Endothelial cell of umbilical vein (primary cell): ENCODE measurements around the gene KCNG2. TPM values are rescaled to one million over a fixed set of nuclear protein-coding genes. Genes with fewer than 3 reads are reported as not detected.

Source experiments
- BruUV-seq: library from RNA; stranded (reverse); fragments of 400-500 nt; replicated peaks from 2 replicates; lab custom pipeline; 2021; lab: Mats Ljungman, UMichigan
- CTCF ChIA-PET: fragments of 300-600, 350-600 bp; sonication (Branson Sonifier 250); formaldehyde crosslinking; loops from one replicate; lab custom pipeline; 2021; ENCODE audit warnings: antibody characterized with exemption, inconsistent platforms; lab: Charles Lee
- POLR2A ChIA-PET: fragments of 300-600, 350-600 bp; sonication (Branson Sonifier 250); formaldehyde crosslinking; loops from one replicate; lab custom pipeline; 2021; ENCODE audit warnings: antibody characterized with exemption, inconsistent platforms; lab: Charles Lee
- DNase-seq: peaks from one replicate; pipeline ENCODE4 v3.0.0-alpha.2; 2011; ENCODE audit warnings: low read depth, low spot score
- FAIRE-seq: peaks from 2 replicates; lab custom pipeline; 2011; peaks lifted over from hg19 to GRCh38; lab: Jason Lieb, UNC
- H2AFZ ChIP-seq: 2 replicates; pipeline ENCODE4 v1.6.0; 2012; ENCODE audit warnings: low read depth, low read length, control low read depth, inconsistent platforms
- H3K27ac ChIP-seq: 2 replicates; pipeline ENCODE4 v1.5.1; 2011; ENCODE audit warnings: low read depth, mild to moderate bottlenecking, control low read depth, low read length, moderate library complexity; ENCODE audit not compliant: insufficient read depth
- H3K27me3 ChIP-seq, 2 experiments: 2 replicates each; pipeline versions ENCODE4 v1.6.0 to v1.6.1; 2011; ENCODE audit warnings: low read length in 2 of 2, mixed read lengths in 1 of 2; ENCODE audit not compliant: control insufficient read depth in 2 of 2, insufficient read depth in 2 of 2
- H3K36me3 ChIP-seq, 2 experiments: 2 replicates in 1 of 2; 3 replicates in 1 of 2; pipeline ENCODE4 v1.5.1; 2011; ENCODE audit warnings: low read length in 2 of 2, mild to moderate bottlenecking in 1 of 2, moderate library complexity in 1 of 2; ENCODE audit not compliant: control insufficient read depth in 2 of 2, insufficient read depth in 2 of 2; ENCODE audit errors: extremely low read depth in 1 of 2
- H3K4me1 ChIP-seq: 3 replicates; pipeline ENCODE4 v1.5.1; 2011; ENCODE audit warnings: mild to moderate bottlenecking, low read length; ENCODE audit not compliant: control insufficient read depth, insufficient read depth; ENCODE audit errors: extremely low read depth
- H3K4me2 ChIP-seq: 2 replicates; pipeline ENCODE4 v1.6.1; 2011; ENCODE audit warnings: low read length, control low read depth, mixed read lengths; ENCODE audit not compliant: insufficient read depth
- H3K4me3 ChIP-seq, 3 experiments: fragments of 200-600 bp in 1 of 3; sonication (generic), shearing (Covaris generic) in 1 of 3; replicated peaks in 1 of 3; 2 replicates each; pipeline ENCODE4 v1.5.1; 2011 to 2016; ENCODE audit warnings: control low read depth in 3 of 3, low read length in 3 of 3, mild to moderate bottlenecking in 2 of 3, inconsistent platforms in 1 of 3, low read depth in 1 of 3, moderate library complexity in 1 of 3; ENCODE audit not compliant: insufficient read depth in 1 of 3
- H3K79me2 ChIP-seq: 2 replicates; pipeline ENCODE4 v1.6.0; 2012; ENCODE audit warnings: low read length, inconsistent platforms; ENCODE audit not compliant: control insufficient read depth, insufficient read depth
- H3K9ac ChIP-seq: replicated peaks from 2 replicates; pipeline ENCODE3; 2011; ENCODE audit warnings: low read length, control low read depth; ENCODE audit not compliant: insufficient read depth; ENCODE audit errors: extremely low read depth
- H3K9me1 ChIP-seq: replicated peaks from 3 replicates; pipeline ENCODE4 v1.6.0; 2011; ENCODE audit warnings: mild to moderate bottlenecking, low read length; ENCODE audit not compliant: control insufficient read depth, insufficient read depth; ENCODE audit errors: extremely low read depth
- H3K9me3 ChIP-seq: replicated peaks from 2 replicates; pipeline ENCODE4 v1.5.1; 2012; ENCODE audit warnings: low read length, inconsistent platforms; ENCODE audit not compliant: control insufficient read depth, insufficient read depth
- H4K20me1 ChIP-seq: replicated peaks from 2 replicates; pipeline ENCODE3; 2011; ENCODE audit warnings: mild to moderate bottlenecking, low read length; ENCODE audit not compliant: control insufficient read depth, insufficient read depth; ENCODE audit errors: extremely low read depth
- EZH2 ChIP-seq: IDR thresholded peaks from 2 replicates; pipeline ENCODE4 v1.6.1; 2012; ENCODE audit warnings: borderline replicate concordance, low read depth, mild to moderate bottlenecking, moderate library complexity, low read length, inconsistent platforms; ENCODE audit not compliant: severe bottlenecking
- FOS ChIP-seq: IDR thresholded peaks from 2 replicates; pipeline ENCODE4 v1.6.1; 2011; ENCODE audit warnings: mild to moderate bottlenecking, low read length, moderate library complexity, borderline replicate concordance; ENCODE audit not compliant: insufficient read depth
- GATA2 ChIP-seq: IDR thresholded peaks from 2 replicates; pipeline ENCODE4 v1.7.0; 2011; ENCODE audit warnings: low read depth, mild to moderate bottlenecking, moderate library complexity, mixed read lengths, low read length; ENCODE audit not compliant: insufficient read length, insufficient read depth
- JUN ChIP-seq: IDR thresholded peaks from 2 replicates; pipeline ENCODE4 v1.6.1; 2011; ENCODE audit warnings: borderline replicate concordance, low read depth; ENCODE audit not compliant: insufficient read length, insufficient read depth
- MYC ChIP-seq: IDR thresholded peaks from one replicate; pipeline ENCODE4 v1.6.1; 2011; ENCODE audit warnings: mild to moderate bottlenecking, low read depth, low read length
- POLR2A ChIP-seq: IDR thresholded peaks from 2 replicates; pipeline ENCODE4 v1.6.1; 2012; ENCODE audit warnings: low read depth, mild to moderate bottlenecking, control low read depth, low read length
- POLR2AphosphoS5 ChIP-seq: IDR thresholded peaks from 2 replicates; pipeline ENCODE4 v1.6.1; 2012; ENCODE audit warnings: low read depth, mild to moderate bottlenecking, control low read depth, low read length, moderate library complexity; ENCODE audit not compliant: insufficient read depth
- dilution Hi-C: fragments of 300-500 bp; cut with MboI; formaldehyde crosslinking; loops from one replicate; pipeline ENCODE4 v1.15.0; 2019; ENCODE audit warnings: low sequenced_read_pairs; ENCODE audit not compliant: extremely low pct_ligation_motif_present
- intact Hi-C: fragments of 100-400 bp; cut with micrococcal nuclease; formaldehyde crosslinking; loops from one replicate; pipeline ENCODE4 v1.10.0; 2022
- polyA plus RNA-seq, 4 experiments: library from polyadenylated mRNA; depleted of rRNA in 3 of 4; stranded (reverse) in 3 of 4; unstranded in 1 of 4; fragments of >200 nt; gene quantifications; 2 replicates each; pipeline versions ENCODE4 v1.2.1 to v1.2.3, GENCODE V29; 2011 to 2012; ENCODE audit warnings: missing spikeins in 1 of 4
- total RNA-seq: library from RNA; stranded (reverse); gene quantifications from 2 replicates; pipeline ENCODE4 v1.2.3, GENCODE V29; 2021
- TF ChIP-seq, protein P1 (sequence below): IDR thresholded peaks from 2 replicates; pipeline ENCODE4 v1.6.1; 2011; ENCODE audit not compliant: insufficient read depth, insufficient read length
- TF ChIP-seq, protein P2 (sequence below), 2 donors: IDR thresholded peaks; 1 replicate in 1 of 2; 2 replicates in 1 of 2; pipeline ENCODE4 v1.5.1; 2011; ENCODE audit warnings: low read length in 2 of 2, mild to moderate bottlenecking in 2 of 2, moderate library complexity in 2 of 2, control low read depth in 1 of 2, inconsistent platforms in 1 of 2, low read depth in 1 of 2; ENCODE audit not compliant: insufficient read depth in 1 of 2; ENCODE audit errors: extremely low read depth in 1 of 2

The KCNG2 gene
- total and polyA plus RNA-seq, 2 donors (not counting 3 experiments of a cell fraction or from before 2014, with no cell fraction given) = not detected

DNA sequence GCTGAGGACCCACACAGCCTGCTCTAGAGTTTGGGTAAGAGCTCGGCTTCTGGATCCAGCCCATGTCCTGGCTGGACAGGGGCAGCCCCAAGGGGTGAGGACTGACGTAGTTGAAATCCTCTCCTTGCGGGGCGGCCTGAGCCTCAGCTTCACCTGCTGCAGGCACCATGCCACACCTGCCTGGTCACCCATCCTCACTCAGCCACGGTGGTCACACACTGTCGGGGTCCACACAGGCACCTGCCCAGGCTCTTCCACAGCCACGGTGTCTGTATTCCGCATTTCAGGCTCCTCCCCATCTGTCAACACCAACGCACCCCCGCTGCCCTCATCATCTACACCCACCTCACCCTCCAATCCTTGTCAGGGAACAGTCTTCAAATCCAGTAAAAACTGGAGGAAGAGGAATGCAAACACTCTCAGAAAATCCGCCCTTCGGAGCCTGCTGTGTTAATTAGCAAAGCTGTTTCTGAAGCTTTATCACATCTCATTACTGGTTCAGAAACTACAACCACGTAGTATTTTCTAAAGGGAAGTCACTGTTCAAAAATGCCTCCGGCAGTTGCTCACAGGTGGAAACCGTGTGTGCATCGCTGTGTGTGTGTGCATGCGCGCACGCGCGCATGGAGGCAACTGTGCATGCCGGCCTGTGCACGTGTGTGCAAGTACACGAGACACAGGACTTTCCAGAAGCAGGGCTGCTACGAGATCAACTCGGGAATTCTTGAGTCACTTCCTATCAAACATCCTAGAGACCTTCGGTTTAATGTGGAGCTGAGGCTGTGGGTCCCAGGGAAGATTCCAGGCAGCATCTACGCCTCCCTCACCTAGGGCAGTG lies 115.5 kb downstream of the KCNG2 start:
- H3K9me1 ChIP-seq = no peaks in the 10 kb centered on the region
- dilution Hi-C loops (no loop called here), intact Hi-C loops (no loop called here)
- H3K4me1 ChIP-seq = no peaks in the 10 kb centered on the region
- ChIA-PET CTCF (no interaction called here), POLR2A (no interaction called here)
- H3K4me3 ChIP-seq = no peak overlapping the region
- no peaks in the 10 kb centered on the region for H3K27me3 ChIP-seq
- peaks cover 0 to 1% of the 10 kb centered on the region in 2 experiments for H3K36me3 ChIP-seq
- no peak overlapping the region for H3K9ac ChIP-seq
- H3K4me2 ChIP-seq = no peak overlapping the region
- no peak overlapping the region for H3K27ac ChIP-seq
- H3K9me3 ChIP-seq = no peaks in the 10 kb centered on the region
- no peaks in the 10 kb centered on the region for H4K20me1 ChIP-seq
- TF ChIP-seq, protein P1, sequence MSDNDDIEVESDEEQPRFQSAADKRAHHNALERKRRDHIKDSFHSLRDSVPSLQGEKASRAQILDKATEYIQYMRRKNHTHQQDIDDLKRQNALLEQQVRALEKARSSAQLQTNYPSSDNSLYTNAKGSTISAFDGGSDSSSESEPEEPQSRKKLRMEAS = no peak
- TF ChIP-seq JUN (no peak), GATA2 (no peak)
- DNase-seq (no peak), FAIRE-seq (no peak)
- no peak overlapping the region for H2AFZ ChIP-seq
- H3K79me2 ChIP-seq = no peaks in the 10 kb centered on the region
- BruUV-seq = no TSS peak

GRCh38 chr18:79914614-79915160 lies 116.9 kb downstream of the KCNG2 start:
- no peak for TF ChIP-seq POLR2A
- TF ChIP-seq POLR2AphosphoS5 = no peak
- TF ChIP-seq, protein P2, sequence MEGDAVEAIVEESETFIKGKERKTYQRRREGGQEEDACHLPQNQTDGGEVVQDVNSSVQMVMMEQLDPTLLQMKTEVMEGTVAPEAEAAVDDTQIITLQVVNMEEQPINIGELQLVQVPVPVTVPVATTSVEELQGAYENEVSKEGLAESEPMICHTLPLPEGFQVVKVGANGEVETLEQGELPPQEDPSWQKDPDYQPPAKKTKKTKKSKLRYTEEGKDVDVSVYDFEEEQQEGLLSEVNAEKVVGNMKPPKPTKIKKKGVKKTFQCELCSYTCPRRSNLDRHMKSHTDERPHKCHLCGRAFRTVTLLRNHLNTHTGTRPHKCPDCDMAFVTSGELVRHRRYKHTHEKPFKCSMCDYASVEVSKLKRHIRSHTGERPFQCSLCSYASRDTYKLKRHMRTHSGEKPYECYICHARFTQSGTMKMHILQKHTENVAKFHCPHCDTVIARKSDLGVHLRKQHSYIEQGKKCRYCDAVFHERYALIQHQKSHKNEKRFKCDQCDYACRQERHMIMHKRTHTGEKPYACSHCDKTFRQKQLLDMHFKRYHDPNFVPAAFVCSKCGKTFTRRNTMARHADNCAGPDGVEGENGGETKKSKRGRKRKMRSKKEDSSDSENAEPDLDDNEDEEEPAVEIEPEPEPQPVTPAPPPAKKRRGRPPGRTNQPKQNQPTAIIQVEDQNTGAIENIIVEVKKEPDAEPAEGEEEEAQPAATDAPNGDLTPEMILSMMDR (IDR thresholded peaks at IDR 0.05; ENCODE audit: extremely low read depth in 1 of 2, insufficient read depth in 1 of 2, low read depth in 1 of 2, low read length in 2 of 2) = no peak
- no peak for TF ChIP-seq GATA2
- no peak for TF ChIP-seq FOS
- TF ChIP-seq EZH2 = no peak
- TF ChIP-seq MYC = no peak
- no peak for TF ChIP-seq JUN
- TF ChIP-seq, protein P1 = no peak
- Histone ChIP-seq H3K9me3 (no peaks in the 10 kb centered on the region), H3K27ac (no peak overlapping the region), H3K36me3 (peaks cover 0 to 7% of the 10 kb centered on the region in 2 experiments), H4K20me1 (no peaks in the 10 kb centered on the region), H3K4me3 (no peak overlapping the region), H3K4me2 (no peak overlapping the region), H3K27me3 (no peaks in the 10 kb centered on the region), H3K79me2 (no peaks in the 10 kb centered on the region), H3K4me1 (no peaks in the 10 kb centered on the region), H3K9me1 (no peaks in the 10 kb centered on the region), H2AFZ (no peak overlapping the region), H3K9ac (no peak overlapping the region)
- ChIA-PET CTCF (no interaction called here), POLR2A (no interaction called here)
- no peak for FAIRE-seq
- intact Hi-C loops (no loop called here), dilution Hi-C loops (no loop called here)
- no TSS peak for BruUV-seq
- DNase-seq = no peak
